Astrocyte of the hippocampus (primary cell): ENCODE measurements around the gene CCDC138.

Source experiments
- DNase-seq: peaks from one replicate; pipeline ENCODE4 v3.0.0; 2011; ENCODE audit warnings: low read depth, low spot score

The CCDC138 gene

DNA sequence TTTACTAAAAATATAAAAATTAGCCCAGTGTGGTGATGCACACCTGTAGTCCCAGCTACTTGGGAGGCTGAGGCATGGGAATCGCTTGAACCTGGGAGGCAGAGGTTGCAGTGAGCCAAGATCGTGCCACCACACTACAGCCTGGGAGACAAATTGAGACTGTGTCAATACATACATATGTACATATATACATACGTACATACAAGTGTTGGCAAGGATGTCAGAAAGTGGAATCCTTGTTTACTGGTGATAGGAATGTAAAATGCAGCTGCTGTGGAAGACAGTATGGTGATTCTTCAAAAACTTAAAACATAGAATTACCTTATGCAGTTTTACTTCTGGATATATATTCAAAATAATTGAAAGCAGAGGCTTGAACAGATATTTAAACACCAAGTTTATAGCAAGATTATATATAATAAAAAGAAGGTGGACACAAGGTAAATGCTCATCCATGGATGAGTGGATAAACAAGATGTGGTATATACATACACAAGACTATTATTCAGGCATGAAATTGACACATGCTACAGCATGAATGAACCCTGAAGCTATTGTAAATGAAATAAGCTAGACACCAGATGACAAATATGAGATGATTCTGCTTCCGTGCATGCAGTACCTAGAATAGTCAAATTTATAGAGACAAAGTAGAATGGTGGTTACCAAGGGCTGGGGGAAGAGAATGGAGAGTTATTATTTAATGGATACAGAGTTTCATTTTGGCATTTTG is 43.2 kb downstream of the CCDC138 start:
- no peak for DNase-seq

DNA sequence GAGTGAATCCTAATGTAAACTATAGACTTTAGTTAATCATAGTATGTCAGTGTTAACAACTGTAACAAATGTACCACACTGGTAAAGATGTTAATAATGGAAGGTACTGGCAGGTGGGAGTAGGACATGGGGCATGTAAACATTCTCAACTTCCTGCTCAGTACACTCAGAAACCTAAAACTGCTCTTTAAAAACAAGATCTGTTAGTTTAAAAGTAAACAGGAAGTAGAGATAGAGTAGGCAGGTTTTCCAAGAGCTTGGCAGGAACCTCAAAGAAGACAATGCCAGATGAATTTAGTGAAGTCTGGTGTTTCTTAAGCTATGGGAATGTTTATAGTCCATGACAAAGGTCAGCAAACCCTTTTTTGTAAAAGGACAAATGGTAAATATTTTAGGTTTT is 46.6 kb downstream of the CCDC138 start:
- no peak for DNase-seq

DNA sequence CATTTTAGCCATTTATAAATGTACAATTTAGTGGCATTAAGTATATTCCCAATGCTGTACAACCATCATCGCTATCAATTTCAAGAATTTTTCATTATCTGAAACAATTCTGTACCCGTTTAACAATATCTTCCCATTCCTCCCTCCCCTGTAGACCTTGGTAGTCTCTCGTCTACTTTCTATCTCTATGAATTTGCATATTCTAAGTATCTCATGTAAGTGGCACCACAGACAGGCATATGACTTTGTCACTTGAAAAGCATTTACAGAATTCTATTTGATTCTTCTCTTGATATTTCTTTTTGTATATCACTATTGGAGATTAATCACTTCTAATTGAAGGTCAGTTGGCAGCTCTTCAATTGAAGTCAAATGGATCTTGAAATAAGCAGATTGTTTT is 48.0 kb downstream of the CCDC138 start:
- DNase-seq: no peak

DNA sequence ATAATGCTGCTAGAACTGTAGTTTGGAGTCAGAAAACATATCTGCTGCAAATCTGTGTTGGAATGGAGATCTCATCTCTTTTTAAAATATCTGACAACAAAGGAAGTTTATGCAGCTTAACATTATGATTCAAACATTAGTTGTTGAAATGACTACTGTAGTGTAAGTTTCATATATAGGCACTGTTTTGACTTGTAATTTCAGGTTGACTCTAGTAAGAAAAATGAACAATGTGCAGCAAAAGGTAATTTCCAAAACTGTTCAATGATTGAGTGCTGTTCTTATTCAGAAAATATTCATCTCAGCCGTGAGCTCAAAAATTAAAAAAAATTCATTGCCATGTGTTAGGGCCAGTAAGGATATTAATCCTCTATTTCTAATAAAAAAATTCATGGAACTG is 48.5 kb downstream of the CCDC138 start:
- DNase-seq: no peak

DNA sequence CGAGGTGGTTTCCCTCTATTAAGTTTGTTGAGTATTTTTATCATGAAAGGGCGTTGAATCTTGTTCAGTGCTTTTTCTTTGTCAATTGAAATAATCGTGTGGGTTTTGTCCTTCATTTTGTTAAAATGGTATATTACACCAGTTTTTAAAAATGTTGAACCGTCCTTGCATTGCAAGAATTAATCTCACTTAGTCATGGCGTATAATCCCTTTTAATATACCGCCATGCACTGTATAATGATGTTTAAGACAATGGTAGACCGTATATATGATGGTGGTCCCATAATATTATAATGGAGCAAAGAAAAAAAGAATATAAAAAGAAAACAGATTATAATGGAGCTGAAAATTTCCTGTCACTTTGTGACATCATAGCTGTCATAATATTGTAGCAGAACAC is 50.6 kb downstream of the CCDC138 start:
- no peak for DNase-seq

DNA sequence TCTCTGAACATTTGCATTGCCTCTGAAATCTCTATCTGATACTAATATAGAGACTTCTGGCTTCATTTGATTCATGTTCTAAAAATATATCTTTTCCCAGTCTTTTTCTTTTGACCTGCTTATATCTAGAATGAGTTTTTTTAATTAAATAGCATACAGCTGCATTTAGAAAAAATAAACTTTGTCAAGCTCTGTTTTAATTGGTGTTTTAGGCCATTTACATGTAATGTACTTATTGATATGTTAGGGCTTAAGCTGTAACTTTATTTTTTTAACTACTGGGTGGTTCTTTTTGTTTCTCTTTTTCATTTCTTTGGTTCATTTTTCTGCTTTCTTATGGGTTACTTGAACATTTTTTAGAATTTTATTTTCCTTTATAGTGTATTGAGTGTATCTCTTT is 54.9 kb downstream of the CCDC138 start:
- no peak for DNase-seq

DNA sequence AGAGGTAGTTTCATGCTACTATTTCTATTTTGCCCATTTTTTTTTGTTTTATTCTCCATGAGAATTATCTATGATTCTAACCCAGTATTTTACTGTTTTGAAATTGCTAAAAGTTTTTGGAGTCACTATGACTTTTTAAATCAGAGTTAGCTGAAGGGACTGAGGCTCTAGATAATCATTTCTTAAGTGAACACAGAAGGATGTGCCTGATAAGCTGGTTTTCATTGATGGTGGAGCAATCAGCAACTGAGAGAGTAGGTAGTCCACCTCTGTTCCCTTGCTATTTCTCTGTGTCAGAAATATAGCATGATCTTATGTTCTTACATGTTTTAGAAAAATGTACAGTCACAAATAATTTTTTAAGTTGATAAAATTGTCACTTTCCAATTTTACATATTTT is 59.4 kb downstream of the CCDC138 start:
- no peak for DNase-seq

DNA sequence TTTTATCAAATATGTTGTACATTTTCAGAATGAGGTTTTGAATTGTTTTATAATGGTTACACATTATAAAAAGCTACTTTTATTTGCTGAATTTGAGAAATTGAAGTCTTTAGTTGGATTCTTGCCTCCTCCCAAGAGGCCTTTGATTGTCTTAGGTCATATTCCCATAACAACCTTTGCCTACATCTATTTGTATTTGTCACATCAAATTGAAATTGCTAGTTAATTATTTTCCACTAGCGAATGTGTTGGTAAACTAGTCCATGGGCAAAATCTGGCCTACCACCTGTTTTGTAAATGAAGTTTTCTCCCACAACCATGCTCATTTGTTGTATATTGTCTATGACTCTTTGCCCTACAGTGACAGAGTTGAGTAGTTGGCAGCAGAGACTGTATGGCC is 60.4 kb downstream of the CCDC138 start:
- no peak for DNase-seq

DNA sequence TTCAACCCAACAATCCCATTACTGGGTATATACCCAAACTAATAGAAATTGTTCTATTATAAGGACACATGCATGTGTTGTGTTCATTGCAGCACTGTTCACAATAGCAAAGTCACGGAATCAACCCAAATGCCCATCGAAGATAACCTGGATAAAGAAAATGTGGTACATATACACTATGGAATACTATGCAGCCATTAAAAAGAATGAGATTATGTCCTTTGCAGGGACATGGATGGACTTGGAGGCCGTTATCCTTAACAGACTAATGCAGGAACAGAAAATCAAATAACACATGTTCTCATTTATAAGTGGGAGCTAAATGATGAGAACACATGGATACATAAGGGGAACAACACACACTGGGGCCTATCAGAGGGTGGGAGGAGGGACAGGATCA is 65.8 kb downstream of the CCDC138 start:
- no peak for DNase-seq

DNA sequence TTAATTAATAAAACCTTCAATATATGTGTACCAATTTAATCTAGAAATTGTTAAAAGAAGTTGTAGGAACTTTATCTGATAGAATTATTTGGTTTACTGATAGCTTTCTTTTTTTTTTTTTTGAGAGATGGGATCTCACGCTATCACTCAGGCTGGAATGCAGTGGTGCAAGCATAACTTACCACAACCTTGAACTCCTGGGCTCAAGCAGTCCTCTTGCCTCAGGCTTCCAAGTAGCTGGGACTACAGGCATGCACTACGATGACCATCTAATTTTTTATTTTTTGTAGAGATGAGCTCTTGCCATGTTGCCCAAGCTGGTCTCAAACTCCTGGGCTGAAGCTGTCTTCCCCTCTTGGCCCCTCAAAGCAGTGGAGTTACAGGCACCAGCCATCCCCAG is 66.8 kb downstream of the CCDC138 start:
- DNase-seq: peak; percentile 25

DNA sequence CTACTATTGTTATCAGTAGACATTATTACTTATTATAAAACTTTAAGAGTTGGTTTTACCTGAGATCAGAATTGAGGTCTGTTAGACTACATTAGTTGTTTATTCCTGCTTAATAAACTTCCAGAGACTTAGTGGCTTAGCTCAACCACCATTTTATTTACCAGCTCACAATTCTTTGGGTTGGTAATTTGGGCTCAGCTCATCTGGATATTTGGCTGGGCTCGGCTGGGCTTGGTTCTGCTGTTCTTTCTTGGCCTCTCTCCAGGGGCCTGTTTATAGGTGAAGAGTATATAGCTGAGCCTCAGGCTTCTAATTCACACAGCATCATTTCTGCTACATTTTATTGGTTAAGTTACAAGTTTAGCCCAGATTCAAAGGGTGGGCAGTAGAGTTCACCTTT is 67.9 kb downstream of the CCDC138 start:
- no peak for DNase-seq

DNA sequence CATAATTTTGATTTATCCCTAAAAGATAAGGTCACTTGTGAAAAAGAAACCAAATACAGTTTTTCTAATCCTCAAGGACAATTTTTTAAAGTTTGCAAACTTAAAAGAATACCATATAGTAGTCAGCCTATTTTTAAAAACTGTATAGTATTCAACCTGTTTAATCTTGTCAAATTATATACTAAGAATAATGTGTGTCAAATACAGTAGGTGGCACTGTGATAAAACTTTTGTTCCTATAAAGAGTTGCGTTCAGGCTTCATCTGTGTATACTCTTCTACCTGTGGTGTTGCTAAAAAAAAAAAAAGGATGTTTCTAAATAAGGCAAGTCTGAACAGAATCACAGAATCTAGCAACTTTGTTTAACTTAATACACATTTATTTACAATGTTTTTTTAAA is 68.6 kb downstream of the CCDC138 start:
- peak; percentile 34 for DNase-seq

DNA sequence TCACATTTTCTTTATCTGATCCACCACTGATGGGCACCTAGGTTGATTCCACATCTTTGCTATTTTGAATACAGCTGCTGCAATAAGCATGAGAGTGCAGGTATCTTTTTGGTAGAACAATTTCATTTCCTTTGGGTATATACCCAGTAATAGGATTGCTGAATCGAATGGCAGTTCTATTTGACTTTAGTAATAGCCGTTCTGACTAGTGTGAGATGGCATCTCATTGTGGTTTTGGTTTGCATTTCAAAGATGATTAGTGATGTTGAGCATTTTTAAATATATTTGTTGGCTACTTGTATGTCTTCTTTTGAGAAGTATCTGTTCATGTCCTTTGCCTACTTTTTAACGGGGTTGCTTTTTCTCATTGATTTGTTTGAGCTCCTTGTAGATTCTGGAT is 72.3 kb downstream of the CCDC138 start:
- DNase-seq: peak; percentile 44

DNA sequence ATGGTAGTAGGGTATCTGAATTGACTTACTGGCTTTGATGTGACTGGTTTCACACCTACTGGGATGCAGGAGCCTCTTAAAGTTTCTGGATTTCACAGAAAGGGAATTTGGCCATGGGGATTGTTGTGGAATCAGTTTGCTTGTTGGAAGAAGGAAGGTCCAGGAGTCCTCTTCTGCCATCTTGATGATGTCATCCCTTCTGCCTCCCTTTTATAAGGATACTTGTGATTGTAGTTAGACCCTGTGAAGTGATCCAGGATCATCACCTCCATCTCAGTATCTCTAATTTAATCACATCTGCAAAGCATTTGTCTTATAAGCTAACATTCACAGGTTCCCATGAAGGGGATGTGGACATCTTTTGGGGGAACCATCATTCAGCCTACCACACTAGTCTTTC is 79.5 kb downstream of the CCDC138 start:
- DNase-seq: no peak

DNA sequence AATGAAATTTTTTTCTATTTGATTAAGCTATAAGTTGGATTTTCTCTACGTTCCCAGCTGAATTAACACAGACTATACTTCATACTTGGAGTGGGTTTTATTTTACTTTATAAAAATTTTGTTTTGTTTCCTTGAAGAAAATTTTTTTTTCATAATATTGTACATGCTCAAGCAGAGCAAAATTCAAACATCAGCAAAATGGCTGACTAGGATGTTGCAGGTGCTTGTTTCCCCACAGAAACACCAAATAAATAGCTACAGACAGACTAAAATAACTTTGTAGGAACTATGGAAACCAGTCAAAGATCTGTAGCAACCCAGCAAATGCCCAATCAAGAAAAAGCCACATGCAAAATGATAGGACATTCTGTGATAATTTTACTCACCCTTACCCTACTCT is 82.3 kb downstream of the CCDC138 start:
- DNase-seq: no peak

DNA sequence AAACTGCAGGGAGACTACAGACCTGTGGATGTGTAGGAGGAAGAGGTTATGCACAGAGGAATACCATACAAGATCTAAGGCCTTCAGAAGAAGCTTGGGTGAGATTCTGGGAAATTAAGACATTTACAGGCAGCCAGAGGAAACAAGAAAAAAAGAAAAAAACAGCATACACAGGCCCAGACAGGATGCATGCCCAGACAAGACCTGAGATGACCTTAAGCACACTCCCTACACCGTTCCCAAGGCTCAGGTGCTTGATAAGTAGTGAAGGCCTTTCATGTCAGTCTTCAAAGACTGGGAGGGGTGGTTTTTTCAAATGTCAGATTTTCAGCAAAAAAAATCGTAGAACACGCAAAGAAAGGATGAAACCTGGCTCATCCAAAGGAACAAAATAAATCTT is 83.0 kb downstream of the CCDC138 start:
- no peak for DNase-seq

DNA sequence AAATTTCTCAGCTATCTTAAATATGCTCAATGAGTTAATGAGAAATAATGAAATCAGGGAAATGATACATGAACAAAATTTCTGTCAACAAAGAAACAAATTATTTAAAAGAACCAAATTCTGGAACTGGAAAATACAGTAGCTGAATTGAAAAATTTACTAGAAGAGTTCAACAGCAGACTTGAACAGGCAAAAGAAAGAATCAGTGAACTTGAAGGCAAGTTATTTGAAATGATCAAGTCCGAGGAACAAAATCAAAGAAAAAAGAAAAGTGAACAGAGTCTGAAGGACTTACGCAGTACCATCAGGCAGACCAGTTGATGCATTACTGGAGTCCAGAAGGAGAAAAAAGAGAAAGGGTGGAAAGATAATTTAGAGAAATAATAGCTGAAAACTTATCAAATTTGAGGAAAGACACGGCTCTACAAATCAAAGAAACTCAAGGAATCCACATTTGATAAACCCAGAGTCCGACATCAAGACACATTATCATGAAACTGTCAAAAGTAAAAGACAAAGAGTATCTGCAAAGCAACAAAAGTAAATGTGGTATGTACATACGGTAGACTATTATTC is 83.6 kb downstream of the CCDC138 start:
- no peak for DNase-seq

DNA sequence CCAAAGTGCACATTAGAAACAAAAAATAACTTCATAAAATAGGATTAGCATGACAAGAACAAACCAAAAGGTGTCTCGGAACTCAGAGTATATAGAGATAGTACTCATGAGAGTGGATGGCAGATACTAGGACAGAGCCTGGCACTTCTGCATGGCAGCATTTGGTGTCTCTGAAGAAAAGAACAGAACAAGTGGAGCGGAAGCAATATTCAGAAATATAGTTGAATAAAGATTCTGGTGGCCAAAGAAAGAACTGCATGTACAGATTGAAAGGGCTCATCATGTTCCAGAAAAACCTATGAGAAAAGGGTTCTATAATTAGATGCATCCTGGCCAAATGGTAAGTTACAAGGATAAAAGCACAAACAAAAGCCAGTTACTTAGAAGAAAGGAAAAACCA is 90.9 kb downstream of the CCDC138 start:
- DNase-seq: no peak

DNA sequence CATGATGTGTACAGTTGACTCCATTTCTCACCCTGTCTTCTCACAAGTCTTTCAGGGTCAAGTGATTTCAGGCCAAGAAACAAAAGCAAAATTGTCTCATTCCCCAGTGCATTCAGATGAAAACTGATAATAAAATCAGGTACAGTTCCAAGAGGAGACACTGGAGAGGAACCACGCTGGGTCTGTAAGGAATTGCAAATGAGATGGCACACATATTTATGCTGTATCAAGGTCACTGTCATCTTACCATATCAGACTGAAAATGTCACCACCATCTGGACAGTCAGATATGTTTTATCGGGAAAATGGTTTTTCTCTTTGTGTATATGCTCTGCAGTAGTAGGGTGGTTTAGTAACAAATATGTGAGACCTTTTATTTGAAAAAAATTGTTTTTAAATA is 91.7 kb downstream of the CCDC138 start:
- no peak for DNase-seq

DNA sequence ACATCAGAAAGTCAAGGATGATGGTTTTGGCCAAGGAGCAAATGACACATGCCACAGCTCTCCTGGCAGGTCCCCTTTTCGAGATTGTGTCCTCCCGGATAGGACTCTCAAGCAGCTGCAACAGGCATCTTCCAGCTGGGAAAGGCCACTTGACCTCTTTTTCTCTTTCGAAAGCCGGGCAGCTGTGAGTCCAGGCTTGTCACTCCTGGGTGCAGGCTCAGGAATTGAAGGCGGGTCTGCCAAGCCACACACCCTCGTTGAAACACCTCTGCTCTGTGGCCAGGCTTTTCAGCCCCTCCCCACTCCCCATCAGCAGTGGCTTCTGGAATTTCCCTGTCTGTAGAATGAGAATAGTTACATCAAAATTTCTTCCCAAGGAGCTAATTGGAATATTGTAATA is 98.0 kb downstream of the CCDC138 start:
- peak; percentile 4 for DNase-seq

DNA sequence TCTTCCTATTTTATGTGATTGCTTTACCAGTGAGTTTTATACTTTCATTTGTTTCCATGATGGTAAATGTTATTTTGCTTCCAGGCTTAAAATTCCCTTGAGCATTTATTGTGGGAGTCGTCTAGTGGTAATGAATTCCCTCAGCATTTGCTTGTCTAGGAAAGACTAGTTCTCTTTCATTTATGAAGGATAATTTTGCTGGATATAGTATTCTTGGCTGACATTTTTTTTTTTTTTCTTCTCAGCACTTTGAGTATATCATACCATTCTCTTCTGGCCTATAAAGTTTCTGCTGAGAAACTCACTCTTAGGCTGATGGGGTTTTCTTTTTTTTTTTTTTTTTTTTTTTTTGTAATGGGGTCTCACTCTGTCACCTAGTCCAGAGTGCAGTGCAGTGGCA is 103.3 kb downstream of the CCDC138 start:
- no peak for DNase-seq

DNA sequence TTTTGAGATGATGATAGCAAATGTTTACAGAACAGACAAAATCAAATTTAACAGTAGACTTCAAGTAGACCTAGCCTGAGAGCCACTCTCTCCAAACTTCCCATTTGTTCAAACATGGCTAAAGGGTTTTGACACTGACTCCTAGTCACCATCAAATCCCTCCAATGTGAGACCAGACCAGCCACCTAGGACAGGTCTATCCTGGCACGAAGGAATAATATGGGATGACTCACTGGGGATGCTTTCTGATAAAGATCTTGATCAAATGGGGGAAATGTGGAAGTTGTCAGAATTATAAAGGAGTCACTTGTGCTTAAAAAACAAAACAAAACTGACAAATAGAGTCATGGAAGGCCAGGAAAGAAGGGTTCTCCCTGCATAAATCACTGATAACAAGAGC is 106.7 kb downstream of the CCDC138 start:
- no peak for DNase-seq

DNA sequence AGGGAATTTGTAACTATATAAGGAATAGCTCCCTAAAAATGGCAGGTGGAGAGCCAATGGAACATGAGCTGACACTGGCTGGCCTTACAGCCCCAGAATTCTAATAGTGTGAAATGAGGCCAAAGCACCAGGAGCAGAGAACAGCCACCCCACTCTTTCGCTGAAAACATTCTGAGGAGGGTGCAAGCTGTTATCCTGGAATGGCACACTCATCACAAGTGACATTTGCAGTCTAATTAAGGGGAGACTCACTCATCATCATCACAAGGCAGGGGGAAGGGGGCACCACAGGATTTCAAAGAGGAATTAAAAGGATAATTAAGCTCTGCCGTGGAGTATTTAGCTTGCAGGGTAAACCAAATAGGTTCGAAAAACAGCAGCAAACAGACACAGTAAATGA is 108.2 kb downstream of the CCDC138 start:
- no peak for DNase-seq

DNA sequence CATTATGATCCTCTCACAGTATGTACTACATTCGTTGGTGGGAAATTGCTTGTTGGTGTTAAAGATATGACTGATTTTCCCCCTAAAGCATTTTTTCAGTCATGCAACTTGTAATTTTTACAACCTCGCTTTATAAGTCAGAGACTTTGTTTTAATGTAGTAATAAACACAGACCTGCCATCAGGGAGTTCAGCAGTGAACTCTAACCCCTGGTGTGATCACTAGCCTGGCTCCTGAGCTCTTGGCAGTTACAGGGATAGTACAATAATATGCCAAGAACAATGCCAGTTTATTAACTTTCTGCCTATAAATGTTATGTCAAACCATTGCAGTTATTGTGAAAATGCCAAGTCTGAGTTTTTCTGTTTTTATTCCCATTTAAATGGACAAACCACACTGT is 108.6 kb downstream of the CCDC138 start:
- DNase-seq: no peak
